Testis (tissue), 3 donors: ENCODE results near the gene DDX23. TPM values are rescaled to one million over a fixed set of nuclear protein-coding genes. Genes with fewer than 3 reads are reported as not detected.
A peak's percentile ranks its signal among the peaks of the same experiment; 100 is the strongest.

ENCODE experiments used
- DNase-seq: peaks from one replicate; pipeline ENCODE4 v3.0.0-alpha.2; 2019
- H3K27ac ChIP-seq, 2 donors: fragments of 200-600 bp; sonication (generic); one replicate each; pipeline ENCODE4 v1.5.1; 2019
- H3K27me3 ChIP-seq: fragments of 200-600 bp; sonication (generic); one replicate; pipeline ENCODE4 v1.5.1; 2019
- H3K36me3 ChIP-seq: fragments of 200-600 bp; sonication (generic); one replicate; pipeline ENCODE4 v1.5.1; 2017; ENCODE audit warnings: low read depth; ENCODE audit errors: missing control alignments
- H3K4me1 ChIP-seq: fragments of 200-600 bp; sonication (generic); one replicate; pipeline ENCODE4 v1.5.1; 2019
- H3K4me3 ChIP-seq, 2 donors: fragments of 200-600 bp; sonication (generic); one replicate each; pipeline ENCODE4 v1.5.1; 2017 to 2019
- H3K9me3 ChIP-seq: fragments of 200-600 bp; sonication (generic); one replicate; pipeline ENCODE4 v1.5.1; 2017
- CTCF ChIP-seq, 3 experiments: fragments of 450-650 bp in 2 of 3; fragments of 200-600 bp in 1 of 3; sonication (generic) in 1 of 3; IDR thresholded peaks; one replicate each; pipeline ENCODE4 v1.5.1; 2016 to 2019; ENCODE audit warnings: antibody characterized with exemption in 3 of 3, mild to moderate bottlenecking in 2 of 3, moderate library complexity in 1 of 3
- POLR2A ChIP-seq: fragments of 450-650 bp; IDR thresholded peaks from one replicate; pipeline ENCODE4 v1.6.1; 2017; ENCODE audit warnings: antibody characterized with exemption, mild to moderate bottlenecking, moderate library complexity
- WGBS, 2 donors: methylation state at CpG; one replicate each; pipeline ENCODE4 v1.1.5; 2018; 5-methylcytosine and 5-hydroxymethylcytosine counted together
- intact Hi-C: fragments of 100-400 bp; cut with DNase I; formaldehyde crosslinking; loops from one replicate; pipeline ENCODE4 v1.15.1; 2023; ENCODE audit warnings: low total_unique reads
- polyA plus RNA-seq: library from polyadenylated mRNA; stranded (reverse); fragments of 350-450 nt; fragmentation: Illumina TruSeq; extraction: RNeasy Lipid Tissue Mini Kit (QIAGEN cat#74804); gene quantifications from one replicate; pipeline ENCODE4 v1.2.3, GENCODE V29; 2014; ENCODE audit warnings: low read depth, low replicate concordance; ENCODE audit not compliant: insufficient read depth
- small RNA-seq, 2 donors: library from RNA; depleted of rRNA; stranded (forward); fragments of <200 nt; gene quantifications; one replicate each; pipeline ENCODE3, GENCODE V24; 2016
- total RNA-seq, 2 donors: library from RNA; depleted of rRNA; stranded (reverse); fragments of >200 nt; gene quantifications; one replicate each; pipeline ENCODE4 v1.2.3, GENCODE V29; 2016

DDX23 gene
- total and polyA plus RNA-seq, 3 donors from 2014 or later, result 69.4 to 96.1 (median 85.0) TPM

DNA sequence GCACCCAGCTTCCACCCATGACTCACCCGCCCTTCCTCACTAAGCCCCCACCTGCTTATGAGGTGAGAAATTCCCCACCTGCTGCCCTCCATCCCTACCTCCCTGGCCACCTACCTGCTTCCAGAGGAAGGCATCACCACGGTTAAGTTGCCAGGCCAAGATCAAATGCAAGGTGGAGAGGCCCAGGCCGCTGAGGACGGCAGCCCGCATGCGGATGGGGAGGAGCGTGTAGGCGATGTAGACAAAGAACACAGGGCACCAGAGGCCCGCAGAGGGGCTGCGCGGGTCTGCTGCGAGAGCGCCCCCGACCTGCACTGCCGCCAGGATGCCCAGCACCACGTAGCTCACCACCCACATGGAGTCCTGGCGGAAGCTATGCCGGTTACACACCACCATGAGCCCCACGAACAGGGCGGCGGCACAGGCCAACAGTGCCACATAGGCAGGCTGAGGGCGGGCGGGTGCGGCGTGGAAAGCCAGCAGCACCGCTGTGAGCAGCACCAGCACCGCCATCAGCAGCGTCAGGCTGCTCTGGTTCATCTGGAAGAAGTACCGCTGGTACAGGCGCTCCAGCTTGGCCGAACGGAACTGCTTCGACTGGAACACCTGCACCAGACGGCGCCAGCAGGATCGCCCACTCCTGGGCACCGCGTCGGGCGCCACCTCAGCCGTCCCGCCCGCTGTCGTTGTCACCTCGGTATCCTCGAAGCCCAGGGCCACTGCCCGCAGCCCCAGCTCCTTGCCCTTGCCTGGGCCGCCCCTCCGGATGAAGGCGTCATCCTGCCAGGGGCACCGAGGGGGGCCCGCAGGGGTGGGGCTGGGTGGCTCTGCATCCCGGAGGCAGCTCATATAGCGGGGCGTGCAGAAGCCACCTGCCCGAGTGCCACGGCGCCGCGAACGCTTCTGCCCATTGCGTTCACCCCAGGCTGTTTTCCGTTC lies 69.2 kb downstream of the DDX23 start:
- Histone ChIP-seq H3K36me3 (no peaks in the 10 kb centered on the region), H3K4me1 (peaks cover 25% of the 10 kb centered on the region), H3K27ac (no peak overlapping the region), H3K4me3 (no peak overlapping the region), H3K27me3 (no peaks in the 10 kb centered on the region), H3K9me3 (no peaks in the 10 kb centered on the region)
- DNase-seq, result no peak
- intact Hi-C loops, result no loop called here
- WGBS, 2 donors, result 70 to 82% methylated on average over 28 to 63 of the region's 63 CpGs
- TF ChIP-seq POLR2A (no peak), CTCF (IDR thresholded peaks at IDR 0.05) (no peak)

DNA sequence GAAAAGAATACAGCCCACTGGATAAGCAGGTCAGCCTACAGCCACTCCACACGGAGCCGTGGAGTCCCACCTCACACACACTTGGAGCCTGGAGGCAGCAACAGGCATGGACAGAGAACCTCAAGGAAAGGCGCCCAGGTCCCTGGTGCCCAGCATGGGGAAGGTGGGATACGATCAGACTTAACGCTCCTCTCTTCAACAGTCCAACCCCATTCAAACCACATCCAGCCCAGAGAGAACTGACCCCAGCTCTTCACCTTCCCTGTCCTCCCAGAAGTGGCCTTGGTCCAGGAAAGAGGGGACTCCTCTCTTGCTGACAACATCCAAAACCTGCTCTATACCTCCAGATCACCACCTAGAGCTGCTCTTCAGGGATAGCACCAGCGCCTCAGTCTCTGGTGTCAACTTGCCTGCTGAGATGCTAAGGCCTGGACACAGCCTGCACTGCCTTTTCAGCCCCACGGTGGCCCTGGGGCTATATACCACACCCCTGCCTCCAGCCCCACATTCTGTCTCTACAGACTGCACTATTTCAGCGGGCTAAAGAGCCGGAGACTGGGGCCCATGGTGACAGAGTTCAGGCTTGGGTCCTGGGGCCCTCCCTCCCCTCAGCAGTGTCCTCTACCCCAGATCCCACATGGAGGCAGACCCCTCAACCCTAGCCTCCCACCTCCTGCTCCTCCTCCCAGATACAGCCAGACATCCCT lies 70.1 kb downstream of the DDX23 start:
- no peaks in the 10 kb centered on the region for H3K9me3 ChIP-seq
- peaks cover 17% of the 10 kb centered on the region for H3K4me1 ChIP-seq
- no peak overlapping the region for H3K4me3 ChIP-seq
- no peak for DNase-seq
- intact Hi-C loops, result no loop called here
- H3K27ac ChIP-seq, result no peak overlapping the region
- WGBS, 2 donors, result 88 to 90% methylated on average over 5 to 9 of the region's 9 CpGs
- no peaks in the 10 kb centered on the region for H3K36me3 ChIP-seq
- TF ChIP-seq CTCF (IDR thresholded peaks at IDR 0.05) (no peak), POLR2A (no peak)
- H3K27me3 ChIP-seq, result no peaks in the 10 kb centered on the region

DNA sequence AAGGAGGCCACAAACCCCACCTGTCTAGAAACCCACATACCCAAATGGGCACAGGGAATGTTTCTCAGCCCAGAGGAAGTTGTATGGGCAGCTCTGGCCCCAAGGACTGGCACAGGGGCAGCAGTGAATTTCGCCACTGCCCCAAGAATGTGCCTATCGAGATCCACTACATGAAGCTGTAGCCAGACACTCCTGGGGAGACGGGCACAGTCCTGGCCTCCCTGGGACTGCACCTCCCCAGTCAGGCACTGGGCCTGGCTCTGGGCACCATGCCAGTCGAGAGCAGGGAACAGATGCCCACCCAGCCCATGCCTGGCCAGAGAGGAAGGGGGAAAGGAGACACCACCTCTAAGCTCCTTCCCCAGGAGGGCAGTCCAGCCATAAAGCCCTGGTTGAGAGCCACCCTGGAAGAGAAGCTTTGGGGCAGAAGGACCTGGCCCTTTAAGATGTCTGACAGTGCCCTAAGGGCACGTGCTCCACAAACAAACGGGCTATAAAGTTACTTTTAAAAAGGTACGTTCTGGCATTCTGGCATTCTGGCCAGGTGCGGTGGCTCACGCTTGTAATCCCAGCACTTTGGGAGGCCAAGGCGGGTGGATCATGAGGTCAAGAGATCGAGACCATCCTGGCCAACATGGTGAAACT lies 71.5 kb downstream of the DDX23 start:
- peaks cover 17% of the 10 kb centered on the region for H3K4me1 ChIP-seq
- intact Hi-C loops, result no loop called here
- no peaks in the 10 kb centered on the region for H3K27me3 ChIP-seq
- peak overlapping the region in 1 of 2 donors; percentile 45 for H3K27ac ChIP-seq
- DNase-seq, result no peak
- H3K9me3 ChIP-seq, result no peaks in the 10 kb centered on the region
- no peaks in the 10 kb centered on the region for H3K36me3 ChIP-seq
- no peak overlapping the region for H3K4me3 ChIP-seq
- TF ChIP-seq CTCF (IDR thresholded peaks at IDR 0.05), result no peak
- WGBS, 2 donors, result 81 to 85% methylated on average over 10 to 11 of the region's 11 CpGs

- Histone ChIP-seq H3K4me3 (no peak overlapping the region), H3K4me1 (peaks cover 17% of the 10 kb centered on the region), H3K27ac (peak overlapping the region in 1 of 2 donors; percentile 45), H3K36me3 (no peaks in the 10 kb centered on the region), H3K9me3 (no peaks in the 10 kb centered on the region), H3K27me3 (no peaks in the 10 kb centered on the region)
- no peak for DNase-seq
- 42 to 47% methylated on average over 3 of the region's 3 CpGs for WGBS, 2 donors
- TF ChIP-seq POLR2A, result no peak
- no peak for TF ChIP-seq CTCF (IDR thresholded peaks at IDR 0.05)
- intact Hi-C loops, result no loop called here
These were observed 72.1 kb downstream of the DDX23 start for GRCh38 chr12:48779869-48780268.

Small RNA genes lying within 50 kb of the gene (small RNA-seq; reads per million reads assigned to genes)
- gene RF00019 (0 reads per million in 2 donors), gene RNU6-600P (0 reads per million in 2 donors)

Other genes with a start within 250 kb of the DDX23 start
- 10 to 100 TPM; 84.8 to 98.4 TPM for gene KANSL2, start 169.9 kb downstream of the DDX23 start, total RNA-seq
- 57.0 TPM for gene KANSL2, start 169.9 kb downstream of the DDX23 start, polyA plus RNA-seq
- gene CCNT1, start 135.5 kb downstream of the DDX23 start, total RNA-seq, result 10 to 100 TPM; 50.2 to 53.5 TPM
- 42.0 TPM for gene CCNT1, start 135.5 kb downstream of the DDX23 start, polyA plus RNA-seq
- 10 to 100 TPM; 24.5 to 26.3 TPM for gene ADCY6, start 63.1 kb downstream of the DDX23 start, total RNA-seq
- gene ADCY6, start 63.1 kb downstream of the DDX23 start, polyA plus RNA-seq, result 16.5 TPM
- 10 to 100 TPM; 17.2 to 19.3 TPM for gene CACNB3, start 33.7 kb downstream of the DDX23 start, total RNA-seq
- 20.1 TPM for gene CACNB3, start 33.7 kb downstream of the DDX23 start, polyA plus RNA-seq
- 1 to 10 TPM in 1 of 2 donors, under 1 TPM in 1; 0.81 to 1.1 TPM for gene RND1, start 13.7 kb upstream of the DDX23 start, total RNA-seq
- 1.2 TPM for gene RND1, start 13.7 kb upstream of the DDX23 start, polyA plus RNA-seq
- gene FKBP11, start 73.3 kb upstream of the DDX23 start, total RNA-seq, result 10 to 100 TPM; 13.4 to 22.4 TPM
- 16.4 TPM for gene FKBP11, start 73.3 kb upstream of the DDX23 start, polyA plus RNA-seq
- gene ARF3, start 105.3 kb upstream of the DDX23 start, total RNA-seq, result 10 to 100 TPM; 78.3 to 92.9 TPM
- 134 TPM for gene ARF3, start 105.3 kb upstream of the DDX23 start, polyA plus RNA-seq
- 1 to 10 TPM; 1.1 to 3.1 TPM for gene WNT10B, start 119.6 kb upstream of the DDX23 start, total RNA-seq
- 1.8 TPM for gene WNT10B, start 119.6 kb upstream of the DDX23 start, polyA plus RNA-seq
- gene WNT1, start 126.2 kb upstream of the DDX23 start, total RNA-seq, result 1 to 10 TPM; 1.2 to 1.4 TPM
- gene WNT1, start 126.2 kb upstream of the DDX23 start, polyA plus RNA-seq, result 0.62 TPM
- gene DDN, start 147.2 kb upstream of the DDX23 start, total RNA-seq, result under 1 TPM; 0.31 to 0.55 TPM
- 0.96 TPM for gene DDN, start 147.2 kb upstream of the DDX23 start, polyA plus RNA-seq
- 10 to 100 TPM; 52.7 to 59.6 TPM for gene PRKAG1, start 166.6 kb upstream of the DDX23 start, total RNA-seq
- 80.7 TPM for gene PRKAG1, start 166.6 kb upstream of the DDX23 start, polyA plus RNA-seq
- 100 to 1,000 TPM; 148 to 169 TPM for gene KMT2D, start 208.6 kb upstream of the DDX23 start, total RNA-seq
- 67.1 TPM for gene KMT2D, start 208.6 kb upstream of the DDX23 start, polyA plus RNA-seq
- gene RHEBL1, start 217.8 kb upstream of the DDX23 start, total RNA-seq, result 1 to 10 TPM; 1.7 to 5.9 TPM
- 1.5 TPM for gene RHEBL1, start 217.8 kb upstream of the DDX23 start, polyA plus RNA-seq
- 100 to 1,000 TPM in 1 of 2 donors, 10 to 100 TPM in 1; 97.6 to 148 TPM for gene DHH, start 242.6 kb upstream of the DDX23 start, total RNA-seq
- gene DHH, start 242.6 kb upstream of the DDX23 start, polyA plus RNA-seq, result 40.0 TPM